Mucosa of stomach (tissue), 1 donor: ENCODE data around the gene XPA.

Experiments
- H3K27me3 ChIP-seq: one replicate; pipeline ENCODE4 v1.7.0; 2013; ENCODE audit warnings: mild to moderate bottlenecking, low read length; ENCODE audit not compliant: control insufficient read depth, insufficient read depth
- H3K36me3 ChIP-seq: one replicate; pipeline ENCODE4 v1.7.0; 2013; ENCODE audit warnings: low read length; ENCODE audit not compliant: control insufficient read depth, insufficient read depth
- H3K4me1 ChIP-seq: one replicate; pipeline ENCODE4 v1.7.0; 2013; ENCODE audit warnings: mild to moderate bottlenecking, low read length; ENCODE audit not compliant: control insufficient read depth, insufficient read depth
- H3K4me3 ChIP-seq: one replicate; pipeline ENCODE4 v1.7.0; 2013; ENCODE audit warnings: low read length
- H3K9ac ChIP-seq: one replicate; pipeline ENCODE4 v1.7.0; 2013; ENCODE audit warnings: mild to moderate bottlenecking, low read length, moderate library complexity
- H3K9me3 ChIP-seq: one replicate; pipeline ENCODE4 v1.7.0; 2013; ENCODE audit warnings: mild to moderate bottlenecking, low read length, moderate library complexity; ENCODE audit not compliant: control insufficient read depth
- donor health status: Pancreatic carcinoma.

XPA gene

DNA sequence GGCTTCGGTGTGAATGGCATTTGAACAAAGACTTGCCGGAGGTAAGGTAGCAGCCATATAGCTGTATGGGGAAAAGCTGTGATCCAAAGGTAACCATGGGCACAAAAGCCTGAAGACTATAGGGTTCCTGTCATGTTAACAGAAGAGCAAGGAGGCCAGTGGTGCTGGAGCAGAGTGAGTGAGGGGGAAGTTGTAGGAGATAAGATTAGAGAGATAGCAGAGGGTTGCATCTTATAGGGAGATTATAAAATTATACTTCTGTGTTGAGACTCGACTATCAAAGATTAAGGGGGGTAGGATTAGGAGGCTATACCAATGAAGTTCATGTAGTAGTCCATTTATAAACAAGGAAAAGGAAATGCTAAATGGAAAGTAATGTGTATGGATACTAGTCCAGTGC, 60.2 kb downstream of the XPA start:
- Histone ChIP-seq H3K9ac (no peak overlapping the region), H3K4me1 (peaks cover 6% of the 10 kb centered on the region), H3K27me3 (no peaks in the 10 kb centered on the region)

DNA sequence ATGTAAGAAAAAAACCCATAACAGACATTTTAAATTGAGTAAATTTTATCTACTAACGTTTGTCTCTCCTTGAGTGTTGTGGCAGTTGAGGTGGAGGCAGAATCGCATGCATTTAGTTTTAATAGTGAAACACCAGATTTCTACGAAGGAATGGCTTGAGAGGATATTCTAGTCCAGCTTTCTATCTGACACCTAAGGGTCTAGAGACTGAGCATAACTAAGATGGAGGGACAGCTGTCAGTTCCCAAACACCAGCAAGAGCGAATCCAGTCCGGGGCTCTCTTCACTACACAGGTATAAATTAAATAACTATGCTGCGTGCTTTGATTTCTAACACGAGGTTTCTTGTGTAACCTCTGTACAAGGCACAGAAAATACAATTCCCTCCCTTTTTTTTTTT, 62.1 kb downstream of the XPA start:
- peaks cover 6% of the 10 kb centered on the region for H3K4me1 ChIP-seq
- no peak overlapping the region for H3K4me3 ChIP-seq
- H3K27me3 ChIP-seq: no peaks in the 10 kb centered on the region
- no peaks in the 10 kb centered on the region for H3K36me3 ChIP-seq
- H3K9ac ChIP-seq: peak overlapping the region; percentile 98
- no peaks in the 10 kb centered on the region for H3K9me3 ChIP-seq

More for the DNA sequence above, 60.2 kb downstream of the XPA start:
- no peak overlapping the region for H3K4me3 ChIP-seq
- H3K36me3 ChIP-seq: no peaks in the 10 kb centered on the region
- H3K9me3 ChIP-seq: no peaks in the 10 kb centered on the region

DNA sequence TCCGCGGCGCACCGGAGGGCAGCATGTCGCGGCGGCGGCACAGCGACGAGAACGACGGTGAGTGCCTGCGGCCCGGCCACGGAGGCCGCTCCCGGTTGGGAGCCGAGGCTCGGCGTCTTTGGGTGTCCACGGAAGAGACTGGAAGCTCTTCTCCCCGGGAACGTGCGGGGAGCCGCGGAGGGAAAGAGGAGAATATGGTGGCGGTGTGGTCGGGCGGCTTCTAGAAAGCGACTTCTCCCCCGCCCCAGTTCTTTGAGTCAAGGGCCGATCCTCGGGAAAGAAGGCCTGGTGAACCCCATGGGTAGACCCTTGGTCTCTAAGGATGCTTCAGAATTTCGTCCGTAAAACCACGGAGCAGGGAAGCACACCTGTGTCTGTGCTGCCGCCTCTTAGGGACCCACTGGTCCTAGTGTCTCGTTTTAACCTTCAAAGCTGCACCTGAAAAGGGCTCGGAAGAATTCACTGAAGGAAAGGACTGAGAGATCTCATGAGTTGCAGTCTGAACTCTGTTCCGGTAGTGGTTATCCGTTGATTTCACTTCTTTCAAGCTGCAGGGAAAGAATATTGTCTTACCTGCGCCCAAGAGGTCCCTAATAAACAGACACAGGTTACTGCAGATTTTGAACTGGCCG, 63.2 kb downstream of the XPA start:
- H3K9me3 ChIP-seq: no peaks in the 10 kb centered on the region
- no peaks in the 10 kb centered on the region for H3K27me3 ChIP-seq
- H3K4me1 ChIP-seq: peaks cover 6% of the 10 kb centered on the region
- H3K9ac ChIP-seq: peak overlapping the region; percentile 98
- H3K36me3 ChIP-seq: no peaks in the 10 kb centered on the region
- peak overlapping the region; percentile 52 for H3K4me3 ChIP-seq

DNA sequence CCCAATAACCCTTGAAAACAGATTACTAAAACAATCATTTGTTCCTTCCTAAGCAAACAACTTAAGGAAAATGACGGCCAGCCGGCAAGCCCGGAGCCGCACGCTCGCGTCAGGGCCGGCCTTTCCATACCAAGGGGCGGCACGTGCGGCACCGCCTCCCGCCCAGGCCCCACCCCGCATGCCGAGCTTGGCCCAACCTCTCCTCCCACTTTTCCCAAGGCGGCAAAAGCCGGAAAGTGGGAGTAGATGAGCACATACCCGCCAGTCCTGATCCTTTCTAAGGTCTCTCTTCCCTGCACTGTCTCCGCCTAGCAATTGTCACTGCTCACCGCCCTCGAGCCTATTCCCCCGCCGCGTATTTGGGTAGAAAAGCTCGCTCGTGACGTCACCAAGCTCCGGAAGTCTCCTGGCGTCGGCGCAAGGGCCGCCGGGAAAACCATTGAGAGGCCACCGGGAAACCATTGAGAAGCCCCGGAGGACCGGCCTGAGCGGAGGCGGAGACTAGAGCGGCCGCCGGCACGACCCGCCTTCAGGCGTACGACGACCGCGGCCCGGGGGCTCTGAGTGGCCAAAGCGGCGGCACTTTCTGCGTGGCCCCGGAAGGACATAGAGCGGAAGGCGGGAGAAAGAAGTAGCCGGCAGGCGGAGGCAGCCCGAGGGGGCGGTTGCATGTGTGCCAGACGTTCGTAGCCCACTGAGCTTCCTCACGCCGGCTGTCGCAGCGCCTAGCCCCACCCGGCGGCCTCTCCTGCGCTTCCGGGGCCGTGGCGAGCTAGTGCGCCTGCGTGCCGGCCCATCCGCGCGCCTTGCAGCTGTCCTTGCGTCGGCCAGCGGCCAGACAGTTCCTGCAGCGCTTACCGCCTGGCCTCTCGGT, 63.9 kb downstream of the XPA start, which contains the start of the genes NCBP1 and TSTD2:
NCBP1 (plus strand) TSS at position 837 of the 874 bp plus-strand sequence. CDS start 61 bp downstream, outside the sequence.
TSTD2 (minus strand) TSS at position 384 of the 874 bp plus-strand sequence. CDS start 5,806 bp downstream, outside the sequence.
- Histone ChIP-seq H3K4me3 (peak within 1 kb of the TSS; percentile 68), H3K4me1 (peaks cover 6% of the 10 kb centered on the region), H3K36me3 (no peaks in the 10 kb centered on the region), H3K9me3 (no peaks in the 10 kb centered on the region), H3K9ac (peak within 1 kb of the TSS; percentile 98), H3K27me3 (no peaks in the 10 kb centered on the region)

DNA sequence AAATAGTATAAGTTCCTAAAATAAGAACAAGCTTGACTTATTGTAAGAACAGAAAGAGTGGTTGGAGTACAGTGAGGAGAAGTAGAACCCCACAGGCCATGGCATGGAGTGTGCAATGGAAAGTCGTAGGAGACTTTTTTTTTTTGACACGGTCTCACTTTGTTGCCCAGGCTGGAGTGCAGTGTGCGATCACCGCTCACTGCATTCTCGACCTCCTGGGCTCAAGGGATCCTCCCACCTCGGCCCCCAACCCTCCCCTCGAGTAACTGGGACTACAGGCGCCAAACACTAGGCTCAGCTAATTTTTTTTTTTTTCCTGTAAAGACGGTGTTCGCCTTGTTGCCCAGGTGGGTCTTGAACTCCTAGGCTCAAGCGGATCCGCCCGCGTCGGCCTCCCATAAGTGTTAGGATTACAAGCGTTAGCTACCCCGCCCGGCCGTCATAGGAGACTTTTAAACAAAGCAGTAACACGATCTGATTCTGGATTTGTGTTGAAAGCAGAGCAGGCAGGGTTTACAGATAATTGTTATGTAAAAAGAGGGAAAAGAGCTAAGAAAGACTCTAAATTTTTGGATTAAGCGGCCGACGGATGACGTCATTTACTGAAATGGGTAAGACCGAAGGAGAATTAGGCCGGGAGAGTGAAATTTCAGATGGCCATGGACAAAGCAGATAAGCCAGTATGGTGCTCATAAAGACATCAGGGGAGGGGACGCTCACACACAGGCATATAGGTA, 64.7 kb downstream of the XPA start:
- H3K4me1 ChIP-seq: peaks cover 12% of the 10 kb centered on the region
- H3K36me3 ChIP-seq: no peaks in the 10 kb centered on the region
- peak overlapping the region; percentile 68 for H3K4me3 ChIP-seq
- H3K9ac ChIP-seq: peak overlapping the region; percentile 98
- H3K9me3 ChIP-seq: no peaks in the 10 kb centered on the region
- H3K27me3 ChIP-seq: no peaks in the 10 kb centered on the region

DNA sequence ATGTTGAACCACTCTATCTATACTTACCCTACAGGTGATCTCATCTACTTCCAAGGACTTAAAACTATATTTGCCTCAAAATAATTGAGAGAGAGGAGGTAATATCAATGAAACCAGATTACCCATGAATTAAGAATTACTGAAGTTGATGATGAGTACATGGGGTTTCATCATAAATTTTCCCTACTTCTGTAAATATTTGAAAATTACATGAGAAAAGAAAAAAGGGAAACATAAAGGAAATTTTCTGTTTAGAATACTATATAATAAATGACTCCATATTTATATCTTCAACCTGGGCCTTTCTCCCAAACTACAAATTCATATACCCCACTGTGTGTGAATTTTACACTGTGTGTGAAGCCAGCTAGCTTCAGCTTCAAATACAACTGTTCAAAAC, 66.5 kb downstream of the XPA start:
- H3K9ac ChIP-seq: no peak overlapping the region
- H3K4me1 ChIP-seq: peaks cover 16% of the 10 kb centered on the region
- H3K9me3 ChIP-seq: no peaks in the 10 kb centered on the region
- H3K4me3 ChIP-seq: no peak overlapping the region
- no peaks in the 10 kb centered on the region for H3K27me3 ChIP-seq
- no peaks in the 10 kb centered on the region for H3K36me3 ChIP-seq

DNA sequence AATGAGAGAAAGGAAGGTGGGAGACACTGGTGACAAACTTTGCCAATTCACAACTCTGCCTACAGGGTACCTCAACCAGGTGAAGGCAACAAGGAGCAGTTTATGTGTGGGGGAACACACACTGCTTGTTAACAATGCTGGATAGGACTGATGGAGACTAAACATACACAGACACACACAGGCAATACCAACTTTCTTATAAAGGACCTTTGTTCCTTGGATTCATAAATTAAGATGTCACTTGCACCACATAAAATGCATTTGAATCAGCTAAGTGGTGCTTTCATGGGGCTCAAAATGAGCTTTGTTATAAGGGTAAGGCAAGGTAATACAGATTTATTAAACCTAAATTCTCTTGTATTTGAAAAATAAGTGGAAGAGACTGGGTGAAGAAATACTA, 68.0 kb downstream of the XPA start:
- H3K27me3 ChIP-seq: no peaks in the 10 kb centered on the region
- H3K36me3 ChIP-seq: no peaks in the 10 kb centered on the region
- H3K4me3 ChIP-seq: no peak overlapping the region
- no peak overlapping the region for H3K9ac ChIP-seq
- peaks cover 9% of the 10 kb centered on the region for H3K4me1 ChIP-seq
- H3K9me3 ChIP-seq: no peaks in the 10 kb centered on the region

DNA sequence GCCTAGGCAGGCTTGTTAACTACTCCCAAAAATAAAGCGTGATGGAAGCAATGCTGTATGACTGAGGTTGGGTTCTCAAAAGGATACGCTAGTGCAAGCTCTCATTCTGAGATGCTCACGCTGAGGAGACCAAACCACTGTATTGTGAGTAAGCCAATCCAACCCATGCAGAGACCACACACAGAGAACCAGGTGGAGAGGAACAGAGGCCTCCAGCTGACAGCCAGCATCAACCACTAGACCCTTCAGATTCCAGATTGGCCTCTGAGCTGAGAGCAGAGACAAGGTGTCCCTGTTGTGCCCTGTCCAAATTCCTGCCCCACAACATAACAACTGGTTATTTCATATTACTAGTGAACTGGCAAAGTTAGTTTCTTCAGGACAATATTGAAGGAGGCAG, 68.5 kb downstream of the XPA start:
- Histone ChIP-seq H3K9me3 (no peaks in the 10 kb centered on the region), H3K4me1 (peaks cover 9% of the 10 kb centered on the region), H3K4me3 (no peak overlapping the region)

DNA sequence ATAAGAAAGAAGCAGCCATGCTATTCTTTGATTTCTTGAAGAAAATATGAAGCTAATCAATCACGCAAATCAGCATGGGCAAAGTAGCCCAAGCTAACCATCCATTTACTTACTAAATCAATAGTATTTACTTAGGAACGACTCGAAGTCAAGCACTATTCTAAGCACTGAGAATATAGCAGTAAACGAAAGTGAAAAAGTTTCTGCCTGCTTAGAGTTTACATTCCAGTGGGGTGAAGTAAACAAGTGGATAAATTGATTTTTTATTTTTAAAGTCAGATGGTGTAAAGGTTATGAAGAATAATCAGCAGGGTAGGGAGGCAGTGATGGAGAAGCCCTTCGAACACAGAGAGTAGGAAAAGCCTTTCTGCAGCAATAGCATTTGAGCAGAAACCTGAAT, 69.5 kb downstream of the XPA start:
- Histone ChIP-seq H3K4me3 (peak overlapping the region; percentile 32), H3K36me3 (no peaks in the 10 kb centered on the region), H3K9ac (peak overlapping the region; percentile 32), H3K4me1 (peaks cover 9% of the 10 kb centered on the region), H3K9me3 (no peaks in the 10 kb centered on the region), H3K27me3 (no peaks in the 10 kb centered on the region)

More for the DNA sequence above, 68.5 kb downstream of the XPA start:
- no peaks in the 10 kb centered on the region for H3K27me3 ChIP-seq
- no peak overlapping the region for H3K9ac ChIP-seq
- no peaks in the 10 kb centered on the region for H3K36me3 ChIP-seq

DNA sequence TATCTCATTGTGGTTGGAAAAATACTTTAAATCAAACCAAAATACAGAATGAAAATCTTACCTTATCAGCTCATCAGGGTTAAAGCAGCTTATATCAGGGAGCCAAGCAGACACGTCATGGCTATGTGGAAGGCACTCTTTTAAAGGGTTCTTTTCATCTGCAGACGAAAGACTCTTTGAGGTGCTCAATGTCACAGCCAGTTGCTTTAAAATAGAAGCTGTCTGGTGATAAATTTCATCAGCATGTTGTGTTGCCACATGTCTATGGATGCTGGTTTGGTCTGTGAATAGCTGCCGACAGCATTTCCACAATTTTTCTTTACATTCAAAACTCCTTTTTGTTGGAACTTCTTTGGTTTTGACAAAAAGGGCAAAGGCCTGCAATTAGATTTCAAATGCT, 71.5 kb downstream of the XPA start:
- H3K36me3 ChIP-seq: no peaks in the 10 kb centered on the region
- H3K4me3 ChIP-seq: no peak overlapping the region
- no peak overlapping the region for H3K9ac ChIP-seq
- H3K9me3 ChIP-seq: no peaks in the 10 kb centered on the region
- peaks cover 9% of the 10 kb centered on the region for H3K4me1 ChIP-seq
- no peaks in the 10 kb centered on the region for H3K27me3 ChIP-seq
